ENCODE data around the gene SLCO3A1.

The SLCO3A1 gene

DNA sequence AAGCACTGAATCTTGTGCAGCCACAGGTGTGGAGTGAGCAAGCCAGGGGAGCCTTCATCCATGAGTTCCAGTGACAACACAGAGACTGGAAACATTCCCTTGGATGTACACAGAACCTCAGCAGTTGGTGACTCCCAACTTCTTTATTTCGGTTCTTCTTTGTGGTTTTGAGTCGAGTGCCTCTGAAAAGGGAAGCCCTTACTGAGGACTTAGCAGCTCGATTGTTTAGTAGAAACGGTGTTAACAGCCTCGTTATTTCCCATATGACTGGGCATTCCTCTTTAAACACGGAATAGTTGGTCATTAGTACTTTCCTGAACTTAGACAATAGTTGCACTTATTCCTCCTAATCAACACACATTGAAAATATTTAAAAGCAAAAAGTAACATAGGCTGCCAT lies 7.7 kb downstream of the SLCO3A1 start:
- no peak for DNase-seq (ENCODE audit: low spot score)

GRCh38 chr15:91862891-91863504 lies 9.5 kb downstream of the SLCO3A1 start:
- no peak for DNase-seq (ENCODE audit: low spot score)

DNA sequence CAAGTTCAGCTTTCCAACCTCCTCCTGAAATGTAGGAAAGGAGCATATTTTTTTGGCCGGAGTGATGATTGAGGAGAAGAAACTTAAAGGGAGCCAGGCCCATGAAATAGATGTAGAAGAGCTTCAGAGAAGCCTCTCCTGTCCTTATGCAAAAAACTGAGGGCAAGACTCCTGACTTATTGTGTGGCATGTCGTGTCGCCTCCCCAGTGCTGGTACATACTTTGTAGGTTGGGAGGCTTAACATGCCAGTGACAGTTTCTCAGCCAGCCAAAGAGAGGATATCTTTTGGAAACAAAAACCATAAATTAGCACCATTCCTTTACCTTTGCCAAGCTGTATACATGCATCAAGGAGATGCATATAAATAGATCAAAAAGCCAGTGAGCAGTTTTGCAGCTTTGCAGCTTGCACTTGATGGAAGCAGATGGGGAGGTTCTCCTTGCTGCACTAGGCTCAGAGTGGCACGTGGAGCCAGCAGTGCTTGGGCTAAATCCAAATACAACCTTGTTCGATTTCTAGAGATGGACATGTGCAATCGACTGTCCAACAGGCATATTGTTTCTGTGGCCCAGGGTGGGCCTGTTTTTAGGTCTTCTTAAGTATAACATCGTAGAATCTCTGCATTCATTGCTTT lies 10.2 kb downstream of the SLCO3A1 start:
- DNase-seq (ENCODE audit: low spot score) = no peak

- no peak for DNase-seq (ENCODE audit: low spot score)
Measured at GRCh38 chr15:91864664-91865063, 11.2 kb downstream of the SLCO3A1 start.

GRCh38 chr15:91865486-91865885 lies 12.0 kb downstream of the SLCO3A1 start:
- DNase-seq (ENCODE audit: low spot score) = no peak

- DNase-seq (ENCODE audit: low spot score) = no peak
Measured at GRCh38 chr15:91865950-91866349, 12.4 kb downstream of the SLCO3A1 start.

DNA sequence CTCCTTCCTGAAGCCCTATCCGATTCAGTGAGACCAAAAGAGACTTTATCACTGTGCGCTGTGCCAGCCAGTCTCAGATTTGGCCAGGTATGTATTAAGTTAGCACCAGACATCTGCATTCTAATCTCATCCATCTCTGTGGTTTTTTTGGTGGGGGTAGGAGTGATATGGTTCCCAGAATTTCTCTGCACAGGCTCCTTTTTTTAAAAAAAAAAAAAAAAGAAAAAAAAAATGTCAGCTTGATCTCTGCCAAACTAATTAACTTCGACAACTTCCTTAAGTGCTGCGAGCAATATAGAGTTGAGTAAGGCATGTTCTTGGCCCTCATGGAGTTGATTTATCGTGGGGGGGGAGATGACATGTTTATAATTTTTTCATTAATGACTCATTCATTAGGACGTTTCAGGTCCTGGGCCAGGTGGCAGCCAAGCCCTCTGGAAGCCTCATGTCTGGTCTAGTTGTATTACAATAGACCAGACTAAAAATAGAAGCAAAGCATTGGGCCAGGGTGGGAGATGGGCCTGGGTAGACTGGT lies 12.9 kb downstream of the SLCO3A1 start:
- DNase-seq (ENCODE audit: low spot score) = no peak

DNA sequence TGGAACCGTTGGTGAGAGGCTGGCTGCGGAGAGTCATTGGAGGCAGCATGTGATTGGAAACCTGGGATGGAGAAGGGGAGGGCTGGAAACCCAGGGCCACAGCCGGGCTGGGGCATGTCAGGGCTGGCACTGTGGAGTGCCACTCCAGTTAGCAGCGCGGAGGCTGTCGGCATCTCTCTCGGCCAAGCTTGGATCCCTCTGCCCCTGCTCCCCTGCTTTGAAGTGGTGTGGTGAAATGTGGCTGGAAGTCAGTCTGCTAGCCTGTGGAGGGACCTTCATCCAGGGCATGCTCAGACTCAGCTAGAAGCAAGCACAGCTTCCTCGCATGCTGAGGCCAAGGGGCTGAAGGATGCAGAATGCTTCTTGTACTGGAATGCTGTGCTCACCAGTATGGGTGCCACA lies 13.5 kb downstream of the SLCO3A1 start:
- no peak for DNase-seq (ENCODE audit: low spot score)

- DNase-seq (ENCODE audit: low spot score) = no peak
Measured at GRCh38 chr15:91867581-91868026, 14.1 kb downstream of the SLCO3A1 start.

- DNase-seq (ENCODE audit: low spot score) = no peak
Measured at GRCh38 chr15:91870876-91871537, 17.5 kb downstream of the SLCO3A1 start.

GRCh38 chr15:91871837-91872236 lies 18.3 kb downstream of the SLCO3A1 start:
- no peak for DNase-seq (ENCODE audit: low spot score)

- no peak for DNase-seq (ENCODE audit: low spot score)
Measured at GRCh38 chr15:91872356-91873137, 19.0 kb downstream of the SLCO3A1 start.

- DNase-seq (ENCODE audit: low spot score) = no peak
Measured at GRCh38 chr15:91873138-91873536, 19.6 kb downstream of the SLCO3A1 start.

DNA sequence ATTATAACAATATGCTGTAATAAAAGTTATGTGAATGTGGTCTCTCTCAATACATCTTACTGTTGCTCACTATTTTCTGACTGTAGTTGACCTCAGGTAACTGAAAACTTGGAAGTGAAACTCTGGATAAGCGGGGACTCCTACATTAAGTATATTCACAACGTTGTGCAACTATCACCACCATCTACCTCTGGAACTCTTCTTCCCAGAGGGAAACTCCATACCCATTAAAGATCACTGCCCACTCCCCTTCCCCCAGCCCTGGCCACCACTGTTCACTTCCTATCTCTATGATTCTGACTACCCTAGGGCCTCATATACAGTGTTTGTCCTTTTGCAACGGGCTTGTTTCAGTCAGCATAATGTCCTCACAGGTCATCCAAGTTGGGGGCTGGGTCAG lies 20.7 kb downstream of the SLCO3A1 start:
- no peak for DNase-seq (ENCODE audit: low spot score)

GRCh38 chr15:91874992-91875660 lies 21.6 kb downstream of the SLCO3A1 start:
- no peak for DNase-seq (ENCODE audit: low spot score)

DNA sequence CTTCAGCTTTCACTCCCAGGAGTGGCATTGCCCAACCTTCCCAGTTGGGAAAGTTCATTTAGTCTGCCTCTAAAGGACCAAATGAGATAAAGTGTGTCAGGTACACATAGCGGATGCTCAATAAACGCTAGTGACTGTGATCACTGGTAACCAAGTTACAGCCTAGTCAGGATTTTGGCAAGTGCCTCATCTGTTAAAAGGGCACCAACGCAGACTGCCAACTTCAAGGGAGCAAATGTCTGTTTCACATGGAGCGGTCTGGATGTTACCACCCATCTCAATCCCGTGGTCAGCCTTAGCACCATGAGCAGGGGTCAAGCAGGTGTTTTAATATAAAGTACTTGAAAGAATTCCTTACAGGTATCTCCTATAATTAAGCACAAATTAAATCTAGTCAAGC lies 22.7 kb downstream of the SLCO3A1 start:
- no peak for DNase-seq (ENCODE audit: low spot score)

GRCh38 chr15:91878319-91878870 lies 24.9 kb downstream of the SLCO3A1 start:
- DNase-seq (ENCODE audit: low spot score) = no peak

DNA sequence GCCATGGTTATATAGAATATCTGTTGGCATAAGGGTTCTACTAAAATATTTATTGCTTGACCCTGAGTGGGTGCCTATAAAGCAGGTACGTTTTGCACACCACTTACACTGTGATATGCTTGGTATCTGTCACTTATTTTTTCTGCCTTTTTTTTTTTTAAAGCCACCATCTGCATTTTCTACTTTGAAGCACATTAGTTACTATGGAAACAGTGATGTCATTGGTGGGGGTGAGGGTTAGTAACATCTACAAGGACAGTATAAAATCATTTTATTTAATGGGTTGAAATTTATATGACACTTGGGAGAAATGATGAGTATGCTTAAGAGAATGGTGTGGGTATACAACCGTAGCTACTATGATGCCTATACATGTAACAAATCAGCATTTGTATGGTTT lies 25.6 kb downstream of the SLCO3A1 start:
- DNase-seq (ENCODE audit: low spot score) = no peak

- DNase-seq (ENCODE audit: low spot score) = no peak
Measured at GRCh38 chr15:91880373-91880772, 26.9 kb downstream of the SLCO3A1 start.

- no peak for DNase-seq (ENCODE audit: low spot score)
Measured at GRCh38 chr15:91881569-91882297, 28.2 kb downstream of the SLCO3A1 start.

Data from HuH-7 (cell line).